H9 (cell line): ENCODE data around the gene KATNA1. TPM values are rescaled to one million over a fixed set of nuclear protein-coding genes. Genes with fewer than 3 reads are reported as not detected.

ENCODE experiments used
- DNase-seq: peaks from one replicate; pipeline ENCODE4 v3.0.0-alpha.2; 2017
- H2AFZ ChIP-seq: one replicate; pipeline ENCODE4 v1.6.1; 2013; ENCODE audit warnings: mild to moderate bottlenecking, low read length, control low read depth, moderate library complexity
- H2AK5ac ChIP-seq: 2 replicates; pipeline ENCODE4 v1.6.1; 2013; ENCODE audit warnings: low read length, control low read depth, mixed read lengths; ENCODE audit not compliant: insufficient read length
- H2BK120ac ChIP-seq: one replicate; pipeline ENCODE4 v1.6.1; 2013; ENCODE audit warnings: low read depth, mild to moderate bottlenecking, low read length, control low read depth, inconsistent platforms; ENCODE audit not compliant: poor library complexity, severe bottlenecking
- H2BK12ac ChIP-seq: 2 replicates; pipeline ENCODE4 v1.6.1; 2013; ENCODE audit warnings: low read length, control low read depth, mixed read lengths, low read depth; ENCODE audit not compliant: insufficient read length
- H2BK15ac ChIP-seq: 2 replicates; pipeline ENCODE4 v1.6.1; 2013; ENCODE audit warnings: low read depth, low read length, control low read depth
- H2BK20ac ChIP-seq: one replicate; pipeline ENCODE4 v1.6.1; 2013; ENCODE audit warnings: low read depth, mild to moderate bottlenecking, low read length, control low read depth, inconsistent platforms; ENCODE audit not compliant: poor library complexity, severe bottlenecking
- H2BK5ac ChIP-seq: 2 replicates; pipeline ENCODE4 v1.6.1; 2013; ENCODE audit warnings: low read length, control low read depth, mixed read lengths; ENCODE audit not compliant: insufficient read length
- H3K14ac ChIP-seq: 2 replicates; pipeline ENCODE4 v1.6.1; 2013; ENCODE audit warnings: low read length, control low read depth; ENCODE audit not compliant: insufficient read depth
- H3K18ac ChIP-seq: 2 replicates; pipeline ENCODE4 v1.6.1; 2013; ENCODE audit warnings: low read depth, mild to moderate bottlenecking, mixed read lengths, low read length, control low read depth; ENCODE audit not compliant: insufficient read length
- H3K23ac ChIP-seq: 2 replicates; pipeline ENCODE4 v1.6.1; 2013; ENCODE audit warnings: low read length, control low read depth, mixed read lengths, low read depth; ENCODE audit not compliant: insufficient read length
- H3K23me2 ChIP-seq: 2 replicates; pipeline ENCODE4 v1.6.1; 2013; ENCODE audit warnings: low read depth, mild to moderate bottlenecking, mixed read lengths, low read length, control low read depth; ENCODE audit not compliant: insufficient read length, poor library complexity, severe bottlenecking
- H3K27ac ChIP-seq: 2 replicates; pipeline ENCODE4 v1.5.1; 2013; ENCODE audit warnings: low read length, control low read depth, mixed read lengths, low read depth; ENCODE audit not compliant: insufficient read length
- H3K27me3 ChIP-seq: 2 replicates; pipeline ENCODE4 v1.6.1; 2013; ENCODE audit warnings: low read length, control low read depth, inconsistent platforms; ENCODE audit not compliant: insufficient read depth
- H3K4ac ChIP-seq: 2 replicates; pipeline ENCODE4 v1.6.1; 2013; ENCODE audit warnings: low read depth, mild to moderate bottlenecking, control low read depth, inconsistent platforms, low read length, moderate library complexity
- H3K4me1 ChIP-seq: 2 replicates; pipeline ENCODE4 v1.6.1; 2013; ENCODE audit warnings: low read length, control low read depth, inconsistent platforms; ENCODE audit not compliant: insufficient read depth
- H3K4me2 ChIP-seq: 2 replicates; pipeline ENCODE4 v1.6.1; 2013; ENCODE audit warnings: low read length, control low read depth, mixed read lengths; ENCODE audit not compliant: insufficient read length, insufficient read depth
- H3K56ac ChIP-seq: 2 replicates; pipeline ENCODE4 v1.6.1; 2013; ENCODE audit warnings: low read depth, mild to moderate bottlenecking, mixed read lengths, low read length, control low read depth; ENCODE audit not compliant: insufficient read length
- H3K79me1 ChIP-seq: 2 replicates; pipeline ENCODE4 v1.6.1; 2013; ENCODE audit warnings: low read depth, mild to moderate bottlenecking, moderate library complexity, low read length, control low read depth, inconsistent platforms; ENCODE audit not compliant: insufficient read depth, poor library complexity, severe bottlenecking
- H3K79me2 ChIP-seq: 2 replicates; pipeline ENCODE4 v1.6.1; 2013; ENCODE audit warnings: low read length, control low read depth, inconsistent platforms; ENCODE audit not compliant: insufficient read depth
- H3K9ac ChIP-seq: 2 replicates; pipeline ENCODE4 v1.6.1; 2013; ENCODE audit warnings: low read length, control low read depth, mixed read lengths; ENCODE audit not compliant: insufficient read length; ENCODE audit errors: extremely low read depth
- H3K9me3 ChIP-seq: one replicate; pipeline ENCODE4 v1.6.1; 2013; ENCODE audit warnings: low read depth, low read length, inconsistent platforms; ENCODE audit not compliant: control insufficient read depth
- H3T11ph ChIP-seq: one replicate; pipeline ENCODE4 v1.6.1; 2013; ENCODE audit warnings: mild to moderate bottlenecking, low read length, control low read depth, inconsistent platforms
- H4K20me1 ChIP-seq: one replicate; pipeline ENCODE4 v1.6.1; 2013; ENCODE audit not compliant: control insufficient read depth, insufficient read length, insufficient read depth
- H4K5ac ChIP-seq: 2 replicates; pipeline ENCODE4 v1.6.1; 2013; ENCODE audit warnings: low read depth, mild to moderate bottlenecking, mixed read lengths, low read length, control low read depth; ENCODE audit not compliant: insufficient read length
- H4K8ac ChIP-seq: replicated peaks from 2 replicates; pipeline ENCODE4 v1.6.1; 2013; ENCODE audit warnings: low read length, control low read depth, mixed read lengths, low read depth; ENCODE audit not compliant: insufficient read length
- H4K91ac ChIP-seq: 2 replicates; pipeline ENCODE4 v1.6.1; 2013; ENCODE audit warnings: low read depth, mild to moderate bottlenecking, moderate library complexity, mixed read lengths, low read length, control low read depth; ENCODE audit not compliant: insufficient read length
- H3K27ac Mint-ChIP-seq, 3 experiments: 2 replicates in 2 of 3; 3 replicates in 1 of 3; pipeline ENCODE4 v1.8.0; 2020 to 2021; ENCODE audit warnings: mixed read lengths in 3 of 3, mild to moderate bottlenecking in 1 of 3, moderate library complexity in 1 of 3
- H3K27me3 Mint-ChIP-seq: 2 replicates; pipeline ENCODE4 v1.8.0; 2021; ENCODE audit warnings: low read depth, mild to moderate bottlenecking, moderate library complexity, mixed read lengths
- H3K36me3 Mint-ChIP-seq, 3 experiments: 2 replicates in 2 of 3; 3 replicates in 1 of 3; pipeline ENCODE4 v1.8.0; 2020 to 2021; ENCODE audit warnings: low read depth in 3 of 3, mixed read lengths in 3 of 3; ENCODE audit not compliant: insufficient read depth in 1 of 3
- H3K4me1 Mint-ChIP-seq, 2 experiments: 2 replicates each; pipeline ENCODE4 v1.8.0; 2020; ENCODE audit warnings: mixed read lengths in 2 of 2
- H3K4me3 Mint-ChIP-seq, 2 experiments: 2 replicates in 1 of 2; 3 replicates in 1 of 2; pipeline ENCODE4 v1.8.0; 2020 to 2021; ENCODE audit warnings: mild to moderate bottlenecking in 2 of 2, mixed read lengths in 2 of 2, moderate library complexity in 1 of 2
- H3K9me3 Mint-ChIP-seq, 2 experiments: 2 replicates in 1 of 2; 3 replicates in 1 of 2; pipeline ENCODE4 v1.8.0; 2020; ENCODE audit warnings: mild to moderate bottlenecking in 2 of 2, mixed read lengths in 2 of 2, moderate library complexity in 1 of 2
- CTCF ChIP-seq: fragments of 200-600 bp; sonication (generic); conservative IDR thresholded peaks from 3 replicates; pipeline ENCODE4 v1.8.0; 2021; ENCODE audit warnings: antibody characterized with exemption, mild to moderate bottlenecking
- WGBS: extraction: QIAGEN DNeasy Blood & Tissue Kit; methylation state at CpG from one replicate; pipeline ENCODE4 v1.1.7; 2013; ENCODE audit warnings: missing lambda C conversion rate, low lambda C conversion rate, mixed read lengths; ENCODE audit not compliant: insufficient read length; ENCODE audit errors: extremely low coverage; 5-methylcytosine and 5-hydroxymethylcytosine counted together
- total RNA-seq: library from RNA; stranded (reverse); gene quantifications from 2 replicates; pipeline ENCODE4 v1.2.1, GENCODE V29; 2021

The KATNA1 gene
- total RNA-seq, 1 experiment from 2014 or later, result 18.3 TPM

DNA sequence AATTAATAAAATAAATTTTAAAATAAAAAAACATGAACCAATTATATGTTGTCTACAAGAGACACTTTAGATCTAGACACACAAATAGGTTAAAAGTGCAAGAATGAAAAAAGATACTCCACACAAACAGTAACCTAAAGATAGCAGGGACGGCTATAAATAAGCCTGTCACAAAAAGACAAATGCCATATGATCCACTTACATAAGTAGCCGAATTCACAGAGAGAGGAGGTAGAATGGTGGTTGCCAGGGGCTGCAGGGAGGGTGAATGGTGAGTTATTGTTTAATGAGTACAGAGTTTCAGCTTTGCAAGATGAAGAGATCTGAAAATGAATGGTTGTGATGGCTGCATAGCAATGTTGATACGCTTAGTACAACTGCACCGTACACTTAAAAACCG is 32.7 kb downstream of the KATNA1 start:
- H3K4me3 Mint-ChIP-seq, result no peak overlapping the region
- no peak overlapping the region for H3T11ph ChIP-seq
- no peak overlapping the region for H3K14ac ChIP-seq
- no peak overlapping the region for H4K5ac ChIP-seq
- peaks cover 4 to 6% of the 10 kb centered on the region in 2 experiments; a peak in 2 of 4 replicates for H3K4me1 Mint-ChIP-seq
- H3K9ac ChIP-seq, result no peak overlapping the region
- H4K20me1 ChIP-seq, result no peaks in the 10 kb centered on the region
- no peak overlapping the region for H3K56ac ChIP-seq
- H3K9me3 ChIP-seq, result no peaks in the 10 kb centered on the region
- no peak overlapping the region for H3K4me2 ChIP-seq
- no peak overlapping the region for H3K4ac ChIP-seq
- no peak overlapping the region for H3K18ac ChIP-seq
- H3K23me2 ChIP-seq, result no peaks in the 10 kb centered on the region
- no peak for DNase-seq
- no peak overlapping the region for H2BK120ac ChIP-seq
- no peak overlapping the region for H3K23ac ChIP-seq
- no peaks in the 10 kb centered on the region for H3K27me3 ChIP-seq
- H3K27me3 Mint-ChIP-seq, result no peaks in the 10 kb centered on the region
- no peak overlapping the region for H4K8ac ChIP-seq
- no peaks in the 10 kb centered on the region for H3K4me1 ChIP-seq
- H2BK15ac ChIP-seq, result no peak overlapping the region
- H2AK5ac ChIP-seq, result no peak overlapping the region
- WGBS, result no CpG with 5 or more reads among the region's 5 CpGs
- peaks cover 9 to 46% (median 22%) of the 10 kb centered on the region in 3 experiments for H3K36me3 Mint-ChIP-seq
- H3K9me3 Mint-ChIP-seq, result peaks cover 2 to 6% of the 10 kb centered on the region in 2 experiments; a peak in 2 of 5 replicates
- no peaks in the 10 kb centered on the region for H3K79me1 ChIP-seq
- no peak for TF ChIP-seq CTCF
- no peak overlapping the region for H2BK5ac ChIP-seq
- no peak overlapping the region for H2AFZ ChIP-seq
- H2BK12ac ChIP-seq, result no peak overlapping the region
- H3K27ac Mint-ChIP-seq, result no peak overlapping the region
- H3K79me2 ChIP-seq, result no peaks in the 10 kb centered on the region
- no peak overlapping the region for H4K91ac ChIP-seq
- no peak overlapping the region for H2BK20ac ChIP-seq
- no peak overlapping the region for H3K27ac ChIP-seq
